ENCODE measurements around the gene CA14.
"Not testable (repeated sequence)": the region's sequence is repeated elsewhere in the genome, so short reads cannot be mapped to it uniquely, and the experiment has no call there.

Gene CA14

DNA sequence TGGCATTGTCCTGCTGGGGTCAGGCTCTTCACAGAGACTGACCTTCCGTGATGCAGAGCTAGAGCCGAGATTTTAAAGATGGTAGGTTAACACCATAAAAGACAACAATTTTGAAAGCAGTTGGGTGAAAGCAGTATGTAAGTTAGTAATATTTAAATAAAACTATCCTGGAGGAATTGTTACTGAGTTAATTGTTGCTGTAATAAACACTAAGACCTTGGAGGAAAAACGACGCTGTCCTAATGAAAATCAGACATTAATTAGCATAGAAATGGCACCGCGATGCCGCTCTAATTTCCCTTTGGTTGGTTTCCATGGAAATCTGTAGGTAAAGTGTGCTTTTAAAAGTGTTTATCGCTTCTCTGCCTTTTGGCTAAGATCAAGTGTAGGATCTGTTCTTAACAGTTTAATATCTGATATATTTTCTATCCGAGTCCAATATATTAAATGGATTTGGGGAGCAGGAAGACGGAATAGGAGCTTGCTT is 20.9 kb upstream of the CA14 start:
- no peak for DNase-seq

DNA sequence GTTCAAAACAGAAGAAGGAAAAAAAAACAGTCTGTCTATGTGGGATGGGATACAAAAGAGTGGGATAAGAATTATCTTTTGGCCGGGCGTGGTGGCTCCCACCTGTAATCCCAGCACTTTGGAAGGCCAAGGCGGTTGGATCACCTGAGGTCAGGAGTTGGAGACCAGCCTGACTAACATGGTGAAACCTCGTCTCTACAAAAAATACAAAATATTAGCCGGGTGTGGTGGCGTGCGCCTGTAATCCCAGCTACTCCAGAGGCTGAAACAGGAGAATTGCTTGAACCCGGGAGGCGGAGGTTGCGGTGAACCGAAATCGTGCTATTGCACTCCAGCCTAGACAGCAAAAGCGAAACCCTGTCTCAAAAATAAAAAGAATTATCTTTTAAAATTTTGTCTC is 20.4 kb upstream of the CA14 start:
- not testable (repeated sequence) for DNase-seq

DNA sequence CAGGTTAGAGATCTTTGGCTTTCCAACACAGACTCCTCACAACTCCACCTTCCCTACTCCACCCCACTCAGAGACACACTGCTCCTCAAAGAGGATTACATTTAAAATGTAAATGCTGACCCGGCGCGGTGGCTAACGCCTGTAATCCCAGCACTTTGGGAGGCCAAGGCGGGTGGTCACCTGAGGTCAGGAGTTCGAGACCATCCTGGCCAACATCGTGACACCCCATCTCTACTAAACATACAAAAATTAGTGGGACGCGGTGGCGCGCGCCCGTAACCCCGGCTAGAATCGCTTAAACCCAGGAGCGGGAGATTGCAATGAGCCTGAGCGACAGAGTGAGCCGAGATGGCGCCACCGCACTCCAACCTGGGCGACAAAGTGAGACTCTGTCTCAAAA is 19.8 kb upstream of the CA14 start:
- DNase-seq, result no peak

- DNase-seq, result no peak
These were observed 14.6 kb upstream of the CA14 start for GRCh38 chr1:150243003-150243402.

DNA sequence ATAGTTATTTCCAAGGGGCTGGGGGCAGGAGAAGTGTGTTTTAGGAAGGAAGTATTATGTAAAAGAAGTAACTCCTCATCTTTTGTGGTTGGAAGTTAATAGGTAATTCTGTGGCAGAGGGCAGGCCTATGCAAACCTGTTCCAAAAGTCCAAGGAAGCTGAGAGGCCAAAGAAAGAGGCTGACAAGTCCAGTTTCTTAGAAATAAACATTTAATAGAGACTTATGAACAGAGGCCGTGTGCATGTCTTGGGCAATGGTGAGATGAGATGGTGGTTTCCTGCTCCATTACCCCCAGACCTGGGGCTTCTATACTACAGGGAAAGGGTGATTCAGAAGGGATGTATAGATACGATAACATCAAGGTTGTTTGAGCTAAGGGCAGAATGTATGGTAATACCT is 7.6 kb upstream of the CA14 start:
- no peak for DNase-seq

- DNase-seq, result peak; percentile 67
These were observed 1.4 kb upstream of the CA14 start for GRCh38 chr1:150256198-150256553.

- peak; percentile 23 for DNase-seq
These were observed 826 bp upstream of the CA14 start for GRCh38 chr1:150256554-150257341.

GRCh38 chr1:150259217-150259616 is 1.6 kb downstream of the CA14 start:
- DNase-seq, result no peak

GRCh38 chr1:150259758-150260669 is 2.4 kb downstream of the CA14 start:
- DNase-seq, result peak; percentile 43

DNA sequence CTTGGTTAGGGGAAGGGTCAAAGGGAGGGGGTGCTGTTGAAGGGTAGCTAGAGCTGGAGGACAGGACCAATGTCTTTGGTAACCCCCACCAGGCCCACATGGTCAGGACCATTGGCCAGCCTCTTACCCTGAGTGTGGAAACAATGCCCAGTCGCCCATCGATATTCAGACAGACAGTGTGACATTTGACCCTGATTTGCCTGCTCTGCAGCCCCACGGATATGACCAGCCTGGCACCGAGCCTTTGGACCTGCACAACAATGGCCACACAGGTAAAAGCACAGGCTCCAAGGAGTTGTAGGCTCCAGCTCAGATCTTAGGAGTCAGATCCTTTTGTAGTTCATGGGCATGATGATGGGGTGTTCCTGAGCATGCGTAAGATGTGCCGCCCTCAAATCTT is 3.8 kb downstream of the CA14 start:
- no peak for DNase-seq

DNA sequence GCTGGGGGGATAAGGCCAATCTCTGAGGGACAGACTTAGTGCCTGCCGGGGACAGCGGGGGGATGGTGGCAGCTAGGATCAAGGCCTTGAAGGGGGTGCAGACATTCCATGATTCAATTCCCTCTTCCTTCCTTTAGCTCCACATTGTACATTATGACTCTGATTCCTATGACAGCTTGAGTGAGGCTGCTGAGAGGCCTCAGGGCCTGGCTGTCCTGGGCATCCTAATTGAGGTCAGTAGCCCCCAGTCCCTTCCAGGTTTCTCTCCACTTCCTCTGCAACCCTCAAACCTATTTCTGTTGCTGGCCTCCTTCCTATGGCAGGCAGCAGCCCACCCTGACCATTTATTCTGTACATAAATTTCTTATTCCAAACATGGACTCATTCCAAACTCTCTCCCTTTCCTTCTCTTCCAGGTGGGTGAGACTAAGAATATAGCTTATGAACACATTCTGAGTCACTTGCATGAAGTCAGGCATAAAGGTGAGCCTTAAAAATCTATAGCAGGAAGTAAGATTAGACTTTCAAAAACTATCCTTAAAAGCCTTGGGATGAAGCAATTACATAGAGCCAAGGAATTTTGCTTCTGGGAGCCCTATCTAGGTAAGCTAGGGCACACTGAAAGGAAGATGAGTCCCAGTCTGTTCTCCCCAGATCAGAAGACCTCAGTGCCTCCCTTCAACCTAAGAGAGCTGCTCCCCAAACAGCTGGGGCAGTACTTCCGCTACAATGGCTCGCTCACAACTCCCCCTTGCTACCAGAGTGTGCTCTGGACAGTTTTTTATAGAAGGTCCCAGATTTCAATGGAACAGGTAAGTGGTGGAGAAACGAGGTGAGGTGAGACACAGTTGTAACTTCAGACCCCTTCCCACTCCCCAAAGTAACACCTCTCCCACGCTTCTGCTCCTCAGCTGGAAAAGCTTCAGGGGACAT is 5.1 kb downstream of the CA14 start:
- DNase-seq, result no peak

DNA sequence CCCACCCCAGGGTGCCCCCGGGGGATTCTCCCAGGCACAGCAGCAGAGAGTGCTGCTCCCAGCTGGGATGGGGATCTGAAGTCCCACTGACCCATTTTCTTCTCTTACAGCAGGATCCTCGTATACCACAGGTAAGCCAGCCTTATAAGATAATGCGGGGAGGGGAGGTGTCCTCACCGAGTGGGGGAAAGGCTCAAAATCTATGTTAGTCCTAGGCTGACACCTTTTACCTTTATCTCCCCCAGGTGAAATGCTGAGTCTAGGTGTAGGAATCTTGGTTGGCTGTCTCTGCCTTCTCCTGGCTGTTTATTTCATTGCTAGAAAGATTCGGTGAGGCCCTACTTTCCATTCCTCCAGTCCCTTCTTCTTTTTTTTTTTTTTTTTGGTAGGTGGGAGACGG is 6.0 kb downstream of the CA14 start:
- DNase-seq, result no peak

DNA sequence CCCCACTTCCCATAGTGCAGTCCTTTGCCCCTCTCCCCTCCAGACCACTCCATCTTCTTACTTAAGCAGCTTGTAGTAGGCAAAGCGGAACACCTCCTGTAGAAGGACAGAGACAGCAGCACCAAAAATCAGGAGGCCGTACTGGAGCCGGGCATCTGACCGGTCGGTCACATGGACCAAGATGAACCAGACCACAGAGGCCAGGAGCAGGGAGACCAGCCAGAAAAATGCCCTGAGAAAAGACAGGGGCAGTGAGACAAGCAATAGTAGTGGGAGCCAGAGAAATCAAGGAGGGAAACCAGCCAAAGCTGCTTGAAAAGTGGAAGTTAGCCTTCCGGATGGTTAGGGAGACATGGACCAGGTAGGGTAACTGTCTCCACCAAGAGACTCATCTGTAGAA is 10.3 kb downstream of the CA14 start:
- no peak for DNase-seq

DNA sequence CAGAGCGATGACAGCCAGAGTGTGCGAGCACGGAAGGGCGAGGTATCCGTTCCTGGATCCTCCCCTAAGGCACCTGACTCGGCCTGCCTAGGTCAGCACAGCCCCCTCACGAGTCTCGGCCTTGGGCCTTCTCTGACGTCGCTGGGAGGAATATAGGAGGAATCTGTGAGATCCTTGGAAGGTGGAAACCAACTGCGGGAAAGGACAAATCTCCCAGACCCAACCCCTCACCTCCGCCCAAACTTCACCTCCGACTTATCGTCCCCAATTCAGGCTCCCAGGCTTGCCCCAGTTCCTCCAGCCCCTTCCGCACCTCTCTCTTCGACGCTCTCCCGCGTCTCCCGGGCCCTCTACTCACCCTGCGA is 10.7 kb downstream of the CA14 start:
- DNase-seq, result no peak

GRCh38 chr1:150268705-150269403 is 11.3 kb downstream of the CA14 start, which contains the start of gene APH1A:
TSS of gene APH1A (minus strand) at chr1:150269016. CDS start at chr1:150268810, 206 bp downstream.
- peak; percentile 97 for DNase-seq

DNA sequence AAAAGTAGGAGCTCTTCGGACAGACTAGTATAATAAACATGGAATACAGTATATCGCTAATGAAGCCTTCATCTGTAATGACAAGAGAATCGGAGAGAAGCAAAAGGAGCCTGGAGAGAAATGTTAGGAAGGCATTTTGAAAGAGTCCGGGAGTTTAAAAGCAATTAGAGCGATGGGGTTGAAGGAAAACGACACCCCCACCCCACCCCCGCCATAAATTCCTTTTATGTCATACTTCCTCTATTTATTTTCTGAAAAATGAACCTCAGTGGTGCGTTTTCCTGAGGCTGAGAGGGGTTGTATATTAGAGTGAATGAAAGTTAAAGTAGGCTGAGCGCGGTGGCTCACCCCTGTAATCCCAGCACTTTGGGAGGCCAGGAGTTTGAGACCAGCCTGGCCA is 11.9 kb downstream of the CA14 start:
- DNase-seq, result no peak

GRCh38 chr1:150271291-150271959 is 13.9 kb downstream of the CA14 start:
- no peak for DNase-seq

GRCh38 chr1:150273311-150273710 is 15.7 kb downstream of the CA14 start:
- no peak for DNase-seq

- DNase-seq, result no peak
These were observed 22.6 kb downstream of the CA14 start for GRCh38 chr1:150280138-150280707.

DNA sequence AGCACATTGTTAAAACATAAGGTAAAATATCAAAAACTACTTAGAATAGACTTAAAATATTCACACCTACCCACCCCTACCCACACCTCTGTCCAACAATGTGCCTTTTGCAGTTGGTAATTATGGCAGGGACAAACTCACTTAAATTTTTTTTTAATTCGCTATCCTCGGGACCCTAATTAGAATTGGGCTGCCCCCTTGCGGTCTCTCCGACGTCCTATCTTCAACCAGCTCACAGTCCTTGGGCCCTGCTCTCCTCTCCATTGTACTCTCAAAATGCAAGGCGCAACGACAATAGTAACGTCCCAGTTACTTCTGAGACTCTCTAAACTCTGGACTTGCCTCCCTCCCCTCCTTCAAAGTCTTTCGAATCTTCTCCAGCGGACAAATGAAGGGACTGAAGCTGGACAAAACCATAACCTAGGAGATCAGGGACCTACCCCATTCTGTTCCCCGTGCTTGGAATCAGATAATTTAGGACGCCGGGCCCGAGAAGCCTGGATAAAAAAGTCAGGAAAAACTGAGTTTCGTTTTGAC is 23.7 kb downstream of the CA14 start:
- peak; percentile 78 for DNase-seq
